ENCODE measurements around the gene SLC5A6. TPM values are rescaled to one million over a fixed set of nuclear protein-coding genes. Genes with fewer than 3 reads are reported as not detected.
A peak's percentile ranks its signal among the peaks of the same experiment; 100 is the strongest.

Gene SLC5A6
- polyA plus RNA-seq, 1 of the 3 experiments (the other 2 are of a cell fraction): 75.7 TPM

DNA sequence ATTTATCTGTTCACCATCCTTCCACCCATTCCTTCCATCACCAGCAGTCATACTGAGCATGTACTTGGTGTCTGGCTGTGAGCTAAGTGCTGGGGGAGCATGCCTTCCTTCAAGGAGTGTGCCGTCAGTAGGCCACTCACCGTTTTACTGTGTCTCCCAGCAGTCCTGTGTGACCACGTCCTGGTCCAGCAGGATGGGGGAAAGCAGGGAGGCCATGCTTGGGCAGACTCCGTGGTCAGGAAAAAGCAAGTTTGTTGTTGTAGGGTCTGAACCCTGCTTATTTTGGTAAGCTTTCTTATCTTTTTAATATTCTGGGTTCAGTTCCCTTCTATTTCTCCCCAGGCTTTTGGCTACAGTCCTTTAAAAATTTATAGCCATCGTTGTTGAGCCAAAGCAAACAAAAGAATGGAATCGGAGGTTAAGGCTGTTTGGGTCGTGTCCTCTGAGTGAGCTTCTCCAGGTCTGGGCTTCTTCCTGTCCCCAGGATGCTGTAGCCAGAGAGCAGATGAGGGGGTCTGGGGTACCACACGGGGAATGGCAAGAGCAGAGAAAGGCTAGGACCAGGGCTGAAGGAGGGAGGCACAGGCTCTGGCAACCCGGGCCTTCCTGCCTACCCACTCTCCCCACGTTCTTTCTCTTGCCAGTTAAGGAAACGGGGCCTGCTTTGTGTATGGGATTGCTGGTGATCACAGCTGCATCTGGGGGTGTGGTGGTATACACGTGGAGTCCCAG, 37.3 kb upstream of the SLC5A6 start:
- Histone ChIP-seq H3K36me3 (replicated peaks in 1 of 2; ENCODE audit: control insufficient read depth in 1 of 2, insufficient read depth in 2 of 2, low read length in 1 of 2) (peaks cover 1 to 9% of the 10 kb centered on the region in 2 experiments), H4K20me1 (ENCODE audit: insufficient read depth) (no peaks in the 10 kb centered on the region; the same call in 1 of the 2 replicates), H2AFZ (ENCODE audit: low read depth) (peak overlapping the region; percentile 23), H3K4me3 (ENCODE audit: low read depth in 2 of 2, low read length in 1 of 2) (no peak overlapping the region), H3K9ac (no peak overlapping the region), H3K9me3 (no peaks in the 10 kb centered on the region), H3K4me2 (peak overlapping the region; percentile 1; the same call in 1 of the 2 replicates), H3K4me1 (ENCODE audit: control insufficient read depth in 1 of 2, insufficient read depth in 2 of 2, low read depth in 1 of 2, low read length in 1 of 2) (peaks cover 0 to 8% of the 10 kb centered on the region in 2 experiments; a peak in 2 of 4 replicates), H3K79me2 (ENCODE audit: insufficient read depth) (no peaks in the 10 kb centered on the region), H3F3A (replicated peaks; ENCODE audit: insufficient read depth) (peaks cover 3% of the 10 kb centered on the region), H3K27ac (ENCODE audit: low read depth in 2 of 2, low read length in 1 of 2) (peak overlapping the region in 1 of 2 experiments; percentile 17; a peak in 1 of 4 replicates), H3K27me3 (ENCODE audit: insufficient read depth) (no peaks in the 10 kb centered on the region), H3K9me2 (no peaks in the 10 kb centered on the region)
- TF ChIP-seq RXRA (IDR thresholded peaks at IDR 0.05; ENCODE audit: borderline replicate concordance, low read depth) (no peak), RFX5 (IDR thresholded peaks at IDR 0.05; ENCODE audit: low read length) (no peak), RCOR1 (IDR thresholded peaks at IDR 0.05; ENCODE audit: low read length) (no peak), POLR2AphosphoS5 (IDR thresholded peaks at IDR 0.05; ENCODE audit: low read depth, low read length) (no peak), SMC3 (IDR thresholded peaks at IDR 0.05; ENCODE audit: low read depth, low read length) (no peak), JUND (IDR thresholded peaks at IDR 0.05) (no peak)
- TF ChIP-seq, protein P1, sequence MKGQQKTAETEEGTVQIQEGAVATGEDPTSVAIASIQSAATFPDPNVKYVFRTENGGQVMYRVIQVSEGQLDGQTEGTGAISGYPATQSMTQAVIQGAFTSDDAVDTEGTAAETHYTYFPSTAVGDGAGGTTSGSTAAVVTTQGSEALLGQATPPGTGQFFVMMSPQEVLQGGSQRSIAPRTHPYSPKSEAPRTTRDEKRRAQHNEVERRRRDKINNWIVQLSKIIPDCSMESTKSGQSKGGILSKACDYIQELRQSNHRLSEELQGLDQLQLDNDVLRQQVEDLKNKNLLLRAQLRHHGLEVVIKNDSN (IDR thresholded peaks at IDR 0.05; ENCODE audit: borderline replicate concordance, low read depth): no peak
- TF ChIP-seq, protein P2, sequence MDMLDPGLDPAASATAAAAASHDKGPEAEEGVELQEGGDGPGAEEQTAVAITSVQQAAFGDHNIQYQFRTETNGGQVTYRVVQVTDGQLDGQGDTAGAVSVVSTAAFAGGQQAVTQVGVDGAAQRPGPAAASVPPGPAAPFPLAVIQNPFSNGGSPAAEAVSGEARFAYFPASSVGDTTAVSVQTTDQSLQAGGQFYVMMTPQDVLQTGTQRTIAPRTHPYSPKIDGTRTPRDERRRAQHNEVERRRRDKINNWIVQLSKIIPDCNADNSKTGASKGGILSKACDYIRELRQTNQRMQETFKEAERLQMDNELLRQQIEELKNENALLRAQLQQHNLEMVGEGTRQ (IDR thresholded peaks at IDR 0.05; ENCODE audit: borderline replicate concordance, low read depth, low read length): no peak
- CTCF ChIA-PET: interaction anchor here (0.7 to 10.8 kb wide), 14 partner anchors 8 to 152 kb away, joined by 3 to 133 read pairs (median 8); partner anchors contain the start of genes SLC30A3 and TRIM54
- POLR2A ChIA-PET: no interaction called here
- peak; percentile 52 for DNase-seq
- 54% methylated on average over 12 of the region's 12 CpGs for WGBS (ENCODE audit: low lambda C conversion rate)

DNA sequence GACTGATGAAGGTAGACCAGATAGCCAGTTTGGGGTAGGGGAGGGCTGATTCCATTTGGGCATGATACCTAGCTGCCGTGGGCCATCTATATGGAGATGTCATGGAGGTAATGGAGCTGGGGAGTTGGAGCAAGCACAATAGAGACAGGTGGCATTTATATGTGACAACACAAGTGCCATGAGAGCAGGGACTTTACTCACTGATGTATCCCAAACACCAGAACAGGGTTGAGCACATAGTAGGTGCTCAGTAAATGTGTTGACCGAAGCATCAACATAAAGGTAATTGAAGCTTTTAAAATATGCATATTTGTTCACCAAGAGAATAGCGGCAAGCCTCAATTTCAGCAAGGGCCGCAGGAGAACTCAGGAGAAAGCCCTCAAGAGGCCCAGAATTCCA, 35.8 kb upstream of the SLC5A6 start:
- H3K9me3 ChIP-seq: no peaks in the 10 kb centered on the region
- H3K27ac ChIP-seq (ENCODE audit: low read depth in 2 of 2, low read length in 1 of 2): no peak overlapping the region
- no peaks in the 10 kb centered on the region for H3K79me2 ChIP-seq (ENCODE audit: insufficient read depth)
- H3K4me3 ChIP-seq (ENCODE audit: low read depth in 2 of 2, low read length in 1 of 2): no peak overlapping the region
- no peak for TF ChIP-seq RFX5 (IDR thresholded peaks at IDR 0.05; ENCODE audit: low read length)
- no peak for TF ChIP-seq GABPA (IDR thresholded peaks at IDR 0.05; ENCODE audit: low read depth)
- TF ChIP-seq, protein P3, sequence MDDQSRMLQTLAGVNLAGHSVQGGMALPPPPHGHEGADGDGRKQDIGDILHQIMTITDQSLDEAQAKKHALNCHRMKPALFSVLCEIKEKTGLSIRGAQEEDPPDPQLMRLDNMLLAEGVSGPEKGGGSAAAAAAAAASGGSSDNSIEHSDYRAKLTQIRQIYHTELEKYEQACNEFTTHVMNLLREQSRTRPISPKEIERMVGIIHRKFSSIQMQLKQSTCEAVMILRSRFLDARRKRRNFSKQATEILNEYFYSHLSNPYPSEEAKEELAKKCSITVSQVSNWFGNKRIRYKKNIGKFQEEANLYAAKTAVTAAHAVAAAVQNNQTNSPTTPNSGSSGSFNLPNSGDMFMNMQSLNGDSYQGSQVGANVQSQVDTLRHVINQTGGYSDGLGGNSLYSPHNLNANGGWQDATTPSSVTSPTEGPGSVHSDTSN (IDR thresholded peaks at IDR 0.05): no peak
- TF ChIP-seq, protein P4, sequence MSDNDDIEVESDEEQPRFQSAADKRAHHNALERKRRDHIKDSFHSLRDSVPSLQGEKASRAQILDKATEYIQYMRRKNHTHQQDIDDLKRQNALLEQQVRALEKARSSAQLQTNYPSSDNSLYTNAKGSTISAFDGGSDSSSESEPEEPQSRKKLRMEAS (IDR thresholded peaks at IDR 0.05; ENCODE audit: low read depth): no peak
- TF ChIP-seq, protein P5, sequence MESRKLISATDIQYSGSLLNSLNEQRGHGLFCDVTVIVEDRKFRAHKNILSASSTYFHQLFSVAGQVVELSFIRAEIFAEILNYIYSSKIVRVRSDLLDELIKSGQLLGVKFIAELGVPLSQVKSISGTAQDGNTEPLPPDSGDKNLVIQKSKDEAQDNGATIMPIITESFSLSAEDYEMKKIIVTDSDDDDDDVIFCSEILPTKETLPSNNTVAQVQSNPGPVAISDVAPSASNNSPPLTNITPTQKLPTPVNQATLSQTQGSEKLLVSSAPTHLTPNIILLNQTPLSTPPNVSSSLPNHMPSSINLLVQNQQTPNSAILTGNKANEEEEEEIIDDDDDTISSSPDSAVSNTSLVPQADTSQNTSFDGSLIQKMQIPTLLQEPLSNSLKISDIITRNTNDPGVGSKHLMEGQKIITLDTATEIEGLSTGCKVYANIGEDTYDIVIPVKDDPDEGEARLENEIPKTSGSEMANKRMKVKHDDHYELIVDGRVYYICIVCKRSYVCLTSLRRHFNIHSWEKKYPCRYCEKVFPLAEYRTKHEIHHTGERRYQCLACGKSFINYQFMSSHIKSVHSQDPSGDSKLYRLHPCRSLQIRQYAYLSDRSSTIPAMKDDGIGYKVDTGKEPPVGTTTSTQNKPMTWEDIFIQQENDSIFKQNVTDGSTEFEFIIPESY (IDR thresholded peaks at IDR 0.05; ENCODE audit: borderline replicate concordance, low read depth): no peak
- no peak for TF ChIP-seq GATA2 (CRISPR knock-in tag; IDR thresholded peaks at IDR 0.05)
- no peak for TF ChIP-seq SIN3A (IDR thresholded peaks at IDR 0.05; ENCODE audit: borderline replicate concordance, low read depth, low read length)
- TF ChIP-seq RAD21 (IDR thresholded peaks at IDR 0.05; ENCODE audit: low read length): no peak
- H3K36me3 ChIP-seq (replicated peaks in 1 of 2; ENCODE audit: control insufficient read depth in 1 of 2, insufficient read depth in 2 of 2, low read length in 1 of 2): peaks cover 16% of the 10 kb centered on the region in 2 experiments
- DNase-seq: no peak
- WGBS (ENCODE audit: low lambda C conversion rate): 92% methylated on average over 4 of the region's 4 CpGs
- CTCF ChIA-PET: interaction anchor here (1.6 to 10.8 kb wide), 7 partner anchors 9 to 56 kb away, joined by 3 to 133 read pairs (median 16); partner anchors contain the start of genes SLC30A3 and TRIM54
- POLR2A ChIA-PET: interaction anchor here (0.6 to 0.7 kb wide), 2 partner anchors 14 to 158 kb away, joined by 3 to 7 read pairs; no protein-coding TSS in a partner anchor
- no peak overlapping the region for H2AFZ ChIP-seq (ENCODE audit: low read depth)
- no peaks in the 10 kb centered on the region; the same call in 1 of the 2 replicates for H4K20me1 ChIP-seq (ENCODE audit: insufficient read depth)
- H3K27me3 ChIP-seq (ENCODE audit: insufficient read depth): no peaks in the 10 kb centered on the region
- H3K4me1 ChIP-seq (ENCODE audit: control insufficient read depth in 1 of 2, insufficient read depth in 2 of 2, low read depth in 1 of 2, low read length in 1 of 2): peaks cover 0 to 8% of the 10 kb centered on the region in 2 experiments; a peak in 2 of 4 replicates
- H3K4me2 ChIP-seq: no peak overlapping the region
- peaks cover 3% of the 10 kb centered on the region for H3F3A ChIP-seq (replicated peaks; ENCODE audit: insufficient read depth)
- no peaks in the 10 kb centered on the region for H3K9me2 ChIP-seq
- H3K9ac ChIP-seq: no peak overlapping the region

All from SK-N-SH (cell line).